K562 (cell line): ENCODE measurements around the gene INO80D.

ENCODE experiments used
- BCL6 ChIP-seq: fragments of 250-450 bp; sonication (Bioruptor Pico); IDR thresholded peaks from 2 replicates; pipeline ENCODE4 v1.4.0; 2020
- GTF2F1 ChIP-seq: IDR thresholded peaks from 2 replicates; pipeline ENCODE4 v1.6.1; 2011; ENCODE audit warnings: low read depth, low read length, improper control_type of control experiment
- NBN ChIP-seq: fragments of 450-650 bp; IDR thresholded peaks from 2 replicates; pipeline ENCODE4 v1.6.1; 2016; ENCODE audit warnings: low read depth, mild to moderate bottlenecking
- POLR2A ChIP-seq: fragments of 450-650 bp; conservative IDR thresholded peaks from 2 replicates; pipeline ENCODE4 v1.6.1; 2016
- SMARCC2 ChIP-seq: fragments of 450-650 bp; IDR thresholded peaks from 2 replicates; pipeline ENCODE4 v1.6.1; 2017; ENCODE audit warnings: antibody characterized with exemption, moderate library complexity, mild to moderate bottlenecking, low read depth
- TF ChIP-seq, protein P1 (sequence below), 3 experiments: IDR thresholded peaks in 2 of 3; conservative IDR thresholded peaks in 1 of 3; 2 replicates each; pipeline ENCODE4 v1.5.1; 2011 to 2012; ENCODE audit warnings: low read length in 3 of 3, mild to moderate bottlenecking in 3 of 3, control low read depth in 2 of 3, improper control_type of control experiment in 1 of 3, inconsistent platforms in 1 of 3, low read depth in 1 of 3, mixed read lengths in 1 of 3, moderate library complexity in 1 of 3; ENCODE audit not compliant: insufficient read depth in 2 of 3
- TF ChIP-seq, protein P2 (sequence below): fragments of 250-450 bp; sonication (Bioruptor Pico); IDR thresholded peaks from 2 replicates; pipeline ENCODE4 v1.8.0; 2021; ENCODE audit warnings: borderline replicate concordance, mild to moderate bottlenecking, moderate library complexity; ENCODE audit not compliant: poor library complexity, severe bottlenecking

DNA sequence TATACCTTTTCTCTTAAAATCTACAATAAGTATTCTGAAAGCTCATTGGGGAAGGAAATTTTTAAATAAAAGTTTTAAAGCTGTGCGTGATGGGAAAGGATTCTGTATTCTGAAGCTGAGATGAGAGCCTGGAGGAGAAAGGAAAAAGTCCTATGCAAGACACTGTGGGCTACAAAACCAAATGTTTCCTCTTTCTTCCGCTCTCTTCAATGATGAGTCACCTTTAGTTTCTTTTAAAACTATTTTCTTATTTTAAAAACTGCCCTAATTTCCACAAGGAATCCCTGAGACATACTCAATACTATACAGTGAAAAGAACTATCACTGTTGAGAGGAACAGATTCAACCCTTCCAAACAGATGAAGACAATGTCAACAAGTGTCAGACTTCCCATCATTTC is 87.4 kb downstream of the INO80D start:
- no peak for TF ChIP-seq POLR2A
- no peak for TF ChIP-seq GTF2F1
- TF ChIP-seq, protein P1, sequence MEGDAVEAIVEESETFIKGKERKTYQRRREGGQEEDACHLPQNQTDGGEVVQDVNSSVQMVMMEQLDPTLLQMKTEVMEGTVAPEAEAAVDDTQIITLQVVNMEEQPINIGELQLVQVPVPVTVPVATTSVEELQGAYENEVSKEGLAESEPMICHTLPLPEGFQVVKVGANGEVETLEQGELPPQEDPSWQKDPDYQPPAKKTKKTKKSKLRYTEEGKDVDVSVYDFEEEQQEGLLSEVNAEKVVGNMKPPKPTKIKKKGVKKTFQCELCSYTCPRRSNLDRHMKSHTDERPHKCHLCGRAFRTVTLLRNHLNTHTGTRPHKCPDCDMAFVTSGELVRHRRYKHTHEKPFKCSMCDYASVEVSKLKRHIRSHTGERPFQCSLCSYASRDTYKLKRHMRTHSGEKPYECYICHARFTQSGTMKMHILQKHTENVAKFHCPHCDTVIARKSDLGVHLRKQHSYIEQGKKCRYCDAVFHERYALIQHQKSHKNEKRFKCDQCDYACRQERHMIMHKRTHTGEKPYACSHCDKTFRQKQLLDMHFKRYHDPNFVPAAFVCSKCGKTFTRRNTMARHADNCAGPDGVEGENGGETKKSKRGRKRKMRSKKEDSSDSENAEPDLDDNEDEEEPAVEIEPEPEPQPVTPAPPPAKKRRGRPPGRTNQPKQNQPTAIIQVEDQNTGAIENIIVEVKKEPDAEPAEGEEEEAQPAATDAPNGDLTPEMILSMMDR (IDR thresholded peaks at IDR 0.05 in 2 of 3, conservative IDR thresholded peaks at IDR 0.05 in 1 of 3; ENCODE audit: insufficient read depth in 2 of 3, low read depth in 1 of 3, low read length in 3 of 3), result no peak
- TF ChIP-seq NBN, result no peak
- no peak for TF ChIP-seq BCL6
- TF ChIP-seq, protein P2, sequence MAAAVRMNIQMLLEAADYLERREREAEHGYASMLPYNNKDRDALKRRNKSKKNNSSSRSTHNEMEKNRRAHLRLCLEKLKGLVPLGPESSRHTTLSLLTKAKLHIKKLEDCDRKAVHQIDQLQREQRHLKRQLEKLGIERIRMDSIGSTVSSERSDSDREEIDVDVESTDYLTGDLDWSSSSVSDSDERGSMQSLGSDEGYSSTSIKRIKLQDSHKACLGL (CRISPR knock-in tag), result no peak
- no peak for TF ChIP-seq SMARCC2
